Cortex of kidney (tissue), 1 donor: ENCODE measurements around the gene L3MBTL4.

Source experiments
- DNase-seq: peaks from one replicate; lab custom pipeline; 2025; lab: John Stamatoyannopoulos, UW

The L3MBTL4 gene

GRCh38 chr18:6251084-6251483, 163.6 kb downstream of the L3MBTL4 start:
- no peak for DNase-seq

GRCh38 chr18:6249788-6250187, 164.9 kb downstream of the L3MBTL4 start:
- DNase-seq, result no peak

DNA sequence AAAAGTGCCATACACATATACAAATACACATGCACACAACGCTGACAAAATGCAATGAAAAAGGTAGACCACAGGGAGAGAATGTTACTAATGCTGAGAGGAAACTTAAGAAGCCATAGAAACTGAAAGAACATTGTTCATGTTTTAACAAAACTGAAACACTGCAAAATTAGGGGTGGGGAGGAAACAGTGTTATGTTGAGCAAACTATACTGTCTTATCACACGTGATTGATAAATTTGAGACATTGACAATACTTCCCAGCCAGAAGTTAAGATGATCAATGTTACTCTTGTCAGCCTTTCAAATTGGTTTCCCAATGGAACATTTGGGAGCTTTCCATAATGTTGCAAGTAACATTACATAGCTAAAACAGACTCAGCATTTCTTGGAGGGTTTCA, 165.5 kb downstream of the L3MBTL4 start:
- no peak for DNase-seq

DNA sequence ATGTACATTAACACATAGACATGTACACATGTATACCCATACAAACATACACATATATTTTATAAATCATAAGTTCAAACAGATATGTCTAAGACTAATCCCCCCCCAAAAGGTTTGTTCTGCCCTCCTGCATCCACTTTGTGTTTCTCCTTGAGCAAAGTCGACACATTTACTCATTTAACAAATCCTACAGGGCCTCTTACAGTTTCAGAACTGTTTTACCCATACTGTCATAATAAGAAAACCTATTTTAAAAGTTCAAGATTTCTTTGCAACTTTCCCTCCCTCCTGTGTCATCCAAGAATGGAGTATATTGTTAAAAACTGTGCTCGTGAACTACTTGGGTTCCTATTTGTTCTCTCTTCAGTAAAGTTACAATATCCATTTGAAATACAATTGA, 166.7 kb downstream of the L3MBTL4 start:
- no peak for DNase-seq

DNA sequence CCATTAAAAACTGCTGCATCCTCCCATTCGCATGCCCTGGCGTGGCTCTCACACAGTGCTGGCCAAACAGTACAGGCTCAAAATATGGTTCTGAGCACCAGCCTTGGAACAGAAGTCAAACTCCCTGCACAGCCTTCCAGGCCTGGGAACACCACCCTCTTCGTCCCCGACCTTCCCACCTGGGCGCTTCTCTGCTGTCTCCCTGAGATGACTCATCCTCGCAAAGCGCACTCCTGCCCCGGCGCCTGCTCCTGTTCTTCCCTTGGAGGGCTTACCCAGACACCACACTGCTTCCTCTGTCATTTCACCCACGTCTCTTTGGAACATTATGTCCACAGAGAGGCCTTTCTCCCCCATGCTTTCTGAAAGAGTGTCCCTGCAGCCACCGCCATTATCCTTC, 172.7 kb downstream of the L3MBTL4 start:
- no peak for DNase-seq

DNA sequence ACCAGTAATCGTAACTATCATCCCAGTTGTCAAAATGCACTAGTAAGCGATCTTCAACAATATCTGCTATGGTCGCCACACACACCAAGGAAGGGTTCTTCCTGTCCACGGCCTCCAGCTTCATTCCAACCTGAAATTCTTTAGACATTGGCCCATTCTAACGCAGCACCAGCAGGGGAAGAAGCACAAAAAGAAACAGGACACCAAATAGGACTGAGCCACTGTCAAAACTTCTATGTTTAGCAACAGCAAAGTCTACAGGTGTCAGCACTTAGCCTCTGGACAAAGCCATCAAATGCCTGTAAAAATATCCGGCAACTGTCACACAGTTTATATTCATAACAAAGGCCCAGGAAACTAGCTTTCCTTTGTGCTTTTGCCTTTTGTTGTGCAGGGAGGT, 175.0 kb downstream of the L3MBTL4 start:
- DNase-seq, result no peak

- DNase-seq, result no peak
Observed at GRCh38 chr18:6236258-6236657, 178.5 kb downstream of the L3MBTL4 start.

DNA sequence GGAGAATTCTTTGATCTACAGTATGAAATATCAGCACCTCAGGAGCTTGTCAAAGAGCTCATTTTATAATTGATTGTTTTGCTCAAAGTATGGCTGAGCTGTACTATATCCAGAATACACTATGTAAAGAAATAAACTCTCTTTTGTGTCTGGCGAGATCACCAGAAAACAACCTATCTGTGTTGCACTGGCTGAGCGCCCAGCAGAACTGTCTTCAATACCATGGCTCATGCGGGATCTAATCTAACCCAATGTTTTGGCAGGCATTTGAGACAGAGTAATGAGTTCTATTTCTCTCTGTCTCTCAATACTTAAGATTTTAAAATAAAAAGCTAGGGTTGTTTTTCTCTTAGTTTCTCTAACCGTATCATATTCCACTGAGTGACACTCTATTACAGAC, 192.4 kb downstream of the L3MBTL4 start:
- DNase-seq, result no peak

DNA sequence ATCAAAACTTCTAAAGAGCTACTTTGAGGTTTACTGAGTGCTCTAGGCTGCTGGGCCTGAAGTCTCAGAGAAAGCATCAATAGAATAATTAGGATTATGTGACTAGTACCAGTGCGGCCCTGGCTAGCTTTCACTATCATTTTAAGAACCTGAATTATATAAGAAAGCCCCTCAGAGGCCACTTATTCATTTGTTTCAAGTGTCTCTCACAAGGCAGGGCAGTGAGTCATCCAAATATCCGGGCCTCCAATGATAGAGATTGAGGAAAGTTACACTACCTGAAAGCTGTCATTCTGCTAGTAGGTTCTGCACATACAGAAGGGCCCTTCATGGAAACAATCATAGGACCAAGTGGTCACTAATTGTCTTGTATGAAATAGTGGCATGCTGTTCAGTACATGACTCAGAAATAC, 193.1 kb downstream of the L3MBTL4 start:
- no peak for DNase-seq

GRCh38 chr18:6220129-6220528, 194.6 kb downstream of the L3MBTL4 start:
- DNase-seq, result no peak

- no peak for DNase-seq
Observed at GRCh38 chr18:6219116-6219717, 195.5 kb downstream of the L3MBTL4 start.

DNA sequence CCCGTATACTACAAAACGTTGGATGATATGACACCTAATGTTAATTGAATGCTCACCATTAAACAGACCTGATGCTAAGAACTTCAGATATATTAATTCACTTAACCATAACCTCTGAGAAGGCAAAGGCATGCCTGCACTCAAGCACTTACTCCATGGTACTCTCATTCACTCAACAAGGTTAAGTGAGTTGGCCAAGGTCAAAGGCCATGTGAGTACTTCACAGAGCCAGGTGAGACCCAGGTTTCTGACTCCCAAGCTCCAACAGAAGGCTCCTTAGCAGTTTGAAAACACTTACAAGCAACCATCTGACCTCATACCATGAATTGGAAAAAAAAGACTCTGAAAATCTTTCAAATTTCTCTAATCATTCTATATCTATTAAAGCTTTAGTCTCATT, 198.8 kb downstream of the L3MBTL4 start:
- DNase-seq, result no peak

DNA sequence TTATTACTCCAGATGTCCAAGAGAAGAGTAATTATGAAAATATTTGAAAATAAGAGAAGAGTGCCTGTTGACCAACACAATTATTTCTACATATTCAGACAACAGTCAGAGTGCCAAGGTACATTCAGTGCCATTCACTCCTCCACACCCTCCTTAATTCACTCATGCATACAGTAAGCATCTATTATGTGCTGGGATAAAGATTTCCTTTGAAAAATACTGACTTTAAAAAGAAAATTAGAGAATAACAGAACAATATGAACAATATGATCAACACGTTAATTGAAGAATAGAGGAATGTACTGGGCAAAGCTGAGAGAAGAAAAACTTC, 203.6 kb downstream of the L3MBTL4 start:
- DNase-seq, result no peak

GRCh38 chr18:6210349-6211173, 204.2 kb downstream of the L3MBTL4 start:
- no peak for DNase-seq

DNA sequence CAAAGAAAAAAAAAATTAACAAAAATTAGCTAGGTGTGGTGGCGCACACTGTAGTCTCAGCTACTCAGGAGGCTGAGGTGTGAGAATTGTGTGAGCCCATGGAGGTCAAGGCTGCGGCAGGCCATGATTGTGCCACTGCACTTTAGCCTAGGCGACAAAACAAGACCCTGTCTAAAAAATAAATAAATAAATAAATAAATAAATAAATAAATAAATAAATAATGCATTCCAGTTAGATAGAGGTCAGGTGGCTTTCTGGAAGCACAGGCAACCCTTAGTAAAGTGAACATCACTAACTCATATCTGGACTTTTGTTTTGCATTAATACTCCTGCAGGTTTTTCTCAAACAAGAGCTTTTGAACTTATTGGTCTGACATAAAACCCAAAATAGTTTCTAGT, 206.8 kb downstream of the L3MBTL4 start:
- no peak for DNase-seq

DNA sequence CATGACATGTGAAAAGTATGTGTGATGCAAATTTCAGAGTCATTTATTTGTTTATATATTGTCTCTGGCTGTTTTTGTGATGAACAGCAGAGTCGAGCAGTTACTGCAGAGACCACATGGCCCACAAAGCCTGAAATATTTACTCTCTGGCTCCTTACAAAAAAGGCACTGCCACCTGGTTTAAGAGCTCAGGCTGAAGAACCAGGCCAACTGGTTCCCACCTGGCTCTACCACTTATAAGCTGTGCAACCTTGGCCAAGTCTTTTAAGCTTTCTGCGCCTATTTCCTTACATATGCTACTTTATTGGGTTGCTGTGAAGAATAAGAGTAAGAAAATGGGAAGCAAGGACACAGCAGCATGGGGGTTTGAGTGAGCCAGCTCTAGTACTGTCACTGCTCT, 207.6 kb downstream of the L3MBTL4 start:
- no peak for DNase-seq

GRCh38 chr18:6205706-6206105, 209.0 kb downstream of the L3MBTL4 start:
- DNase-seq, result no peak

- DNase-seq, result no peak
Observed at GRCh38 chr18:6204476-6204875, 210.2 kb downstream of the L3MBTL4 start.

DNA sequence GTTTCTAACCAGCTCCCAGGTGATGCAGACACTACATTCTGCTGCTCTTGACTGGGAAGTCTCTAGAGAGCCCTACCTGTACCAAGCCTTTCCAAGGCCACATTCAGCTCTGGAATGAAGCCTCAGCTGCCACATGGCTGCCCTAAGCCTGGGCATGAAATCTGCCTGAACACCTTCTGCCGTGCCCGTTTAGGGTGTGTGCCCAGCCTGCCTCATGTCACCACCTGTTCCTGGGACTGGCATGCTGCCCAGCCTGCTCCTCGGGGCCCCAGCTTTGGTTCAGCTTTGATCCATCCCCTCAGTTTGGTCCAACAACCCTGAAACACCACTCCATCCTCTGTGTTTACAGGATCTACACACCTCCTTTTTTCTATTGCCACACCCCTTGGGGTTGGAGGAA, 210.9 kb downstream of the L3MBTL4 start:
- no peak for DNase-seq

- no peak for DNase-seq
Observed at GRCh38 chr18:6202861-6203260, 211.8 kb downstream of the L3MBTL4 start.

GRCh38 chr18:6200204-6200774, 214.4 kb downstream of the L3MBTL4 start:
- DNase-seq, result no peak

- DNase-seq, result no peak
Observed at GRCh38 chr18:6199777-6200176, 214.9 kb downstream of the L3MBTL4 start.

DNA sequence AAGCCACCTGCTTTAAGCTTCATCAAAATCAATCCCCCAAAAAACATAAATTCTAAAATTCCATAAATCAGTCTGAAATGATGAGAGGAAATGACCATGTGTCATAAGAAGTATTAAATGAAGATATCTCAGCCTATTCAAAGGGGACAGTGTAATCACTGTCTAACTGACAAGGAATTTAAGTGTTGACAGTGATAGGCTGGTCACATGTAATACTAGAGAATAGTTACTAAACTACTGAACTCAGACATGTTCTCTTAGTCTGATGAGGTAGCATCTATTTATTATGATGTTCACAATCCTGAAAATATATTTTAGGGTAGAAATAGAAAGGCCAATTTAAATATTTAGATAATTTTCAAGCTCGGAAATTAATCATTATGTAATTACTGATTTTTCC, 216.1 kb downstream of the L3MBTL4 start:
- no peak for DNase-seq

DNA sequence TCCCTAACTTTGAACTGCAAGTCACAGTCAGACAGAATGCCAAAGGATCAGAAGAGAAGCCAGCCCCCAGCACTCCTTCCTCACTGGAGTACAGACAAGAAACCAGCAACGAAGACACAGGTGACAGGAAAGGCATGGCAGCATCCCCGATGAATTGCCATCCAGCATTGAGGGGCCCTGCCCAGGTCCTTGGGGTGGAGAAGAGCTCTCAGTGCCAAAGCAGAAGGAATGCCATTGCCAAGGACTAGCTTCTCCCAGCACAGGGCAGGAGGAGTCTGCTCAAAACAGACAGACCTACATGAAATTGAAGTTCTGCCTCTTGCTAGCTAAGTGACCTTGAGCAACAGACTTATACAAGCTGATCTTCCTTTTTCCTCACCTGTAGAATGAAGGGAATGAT, 220.1 kb downstream of the L3MBTL4 start:
- no peak for DNase-seq
